ENCODE data around the gene GRIK5.

Gene GRIK5

GRCh38 chr19:41990615-41991014 is 79.4 kb downstream of the GRIK5 start:
- TF ChIP-seq CTCF (IDR thresholded peaks at IDR 0.05; ENCODE audit: low read length) (no peak), EZH2 (IDR thresholded peaks at IDR 0.05; ENCODE audit: borderline replicate concordance, low read length) (no peak)

DNA sequence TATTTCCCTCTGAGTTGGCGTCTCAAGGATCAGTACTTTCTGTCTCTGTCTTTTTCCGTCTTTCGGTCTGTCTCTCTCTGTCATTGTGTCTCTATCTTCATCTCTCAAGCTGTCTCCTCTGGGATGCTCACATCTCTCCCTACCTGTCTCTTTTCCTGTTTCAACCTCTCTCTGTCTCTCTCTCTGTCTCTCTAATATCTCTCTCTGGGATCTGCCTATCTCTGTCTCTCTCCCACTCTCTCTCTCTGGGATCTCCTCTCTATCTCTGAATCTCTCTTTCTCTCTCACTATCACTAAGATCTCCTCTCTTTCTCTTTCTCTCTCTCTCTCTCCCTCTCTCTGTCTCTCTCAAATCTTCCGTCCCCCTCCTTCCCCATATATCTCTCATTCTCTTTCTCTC is 80.0 kb downstream of the GRIK5 start:
- TF ChIP-seq EZH2 (IDR thresholded peaks at IDR 0.05; ENCODE audit: borderline replicate concordance, low read length): no peak
- no peak for TF ChIP-seq CTCF (IDR thresholded peaks at IDR 0.05; ENCODE audit: low read length)
- no peaks in the 10 kb centered on the region for H3K27me3 ChIP-seq (ENCODE audit: insufficient read depth, low read length)

More at GRCh38 chr19:41990615-41991014, 79.4 kb downstream of the GRIK5 start:
- H3F3A ChIP-seq (ENCODE audit: insufficient read depth, low read length): no peaks in the 10 kb centered on the region
- no peaks in the 10 kb centered on the region for H3K9me3 ChIP-seq (ENCODE audit: low read length)
- H3K79me2 ChIP-seq (ENCODE audit: insufficient read depth, low read length): no peaks in the 10 kb centered on the region
- no peak overlapping the region for H2AFZ ChIP-seq (ENCODE audit: low read length)
- peaks cover 10% of the 10 kb centered on the region for H3K4me1 ChIP-seq (ENCODE audit: insufficient read depth, low read length, severe bottlenecking)
- no peaks in the 10 kb centered on the region for H3K27me3 ChIP-seq (ENCODE audit: insufficient read depth, low read length)
- H4K20me1 ChIP-seq (ENCODE audit: insufficient read depth, low read length): no peaks in the 10 kb centered on the region
- H3K27ac ChIP-seq (ENCODE audit: low read depth, low read length, poor library complexity, severe bottlenecking): no peak overlapping the region
- H3K9me2 ChIP-seq (ENCODE audit: low read depth, low read length): no peaks in the 10 kb centered on the region
- H3K9ac ChIP-seq (ENCODE audit: low read length): no peak overlapping the region
- peaks cover 26% of the 10 kb centered on the region; the same call in 1 of the 2 replicates for H3K36me3 ChIP-seq (ENCODE audit: insufficient read depth, low read length)
- no peak overlapping the region for H3K4me3 ChIP-seq (ENCODE audit: low read depth, low read length, poor library complexity, severe bottlenecking)
- no peak overlapping the region for H3K4me2 ChIP-seq (ENCODE audit: low read length)

DNA sequence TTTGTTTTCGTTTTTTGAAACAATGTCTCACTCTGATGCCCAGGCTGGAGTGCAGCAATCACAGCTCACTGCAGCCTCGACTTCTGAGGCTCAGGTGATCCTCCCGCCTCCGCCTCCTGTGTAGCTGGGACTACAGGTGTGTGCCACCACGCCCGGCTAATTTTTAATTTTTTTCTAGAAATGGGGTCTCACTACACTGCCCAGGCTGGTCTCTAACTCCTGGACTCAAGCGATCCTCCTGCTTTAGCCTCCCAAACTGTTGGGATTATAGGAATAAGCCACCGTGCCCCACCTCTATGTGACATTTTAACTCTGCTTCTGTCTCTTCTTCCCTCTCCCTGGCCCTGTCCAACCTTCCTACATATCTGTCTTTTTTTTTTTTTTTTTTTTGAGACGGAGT is 81.1 kb downstream of the GRIK5 start:
- Histone ChIP-seq H3K4me3 (ENCODE audit: low read depth, low read length, poor library complexity, severe bottlenecking) (no peak overlapping the region), H3K27me3 (ENCODE audit: insufficient read depth, low read length) (no peaks in the 10 kb centered on the region), H3K27ac (ENCODE audit: low read depth, low read length, poor library complexity, severe bottlenecking) (no peak overlapping the region), H3K9ac (ENCODE audit: low read length) (no peak overlapping the region), H3K4me2 (ENCODE audit: low read length) (no peak overlapping the region), H3K36me3 (ENCODE audit: insufficient read depth, low read length) (peaks cover 33% of the 10 kb centered on the region), H3K79me2 (ENCODE audit: insufficient read depth, low read length) (no peaks in the 10 kb centered on the region), H3K4me1 (ENCODE audit: insufficient read depth, low read length, severe bottlenecking) (peaks cover 10% of the 10 kb centered on the region), H3K9me3 (ENCODE audit: low read length) (no peaks in the 10 kb centered on the region), H3F3A (ENCODE audit: insufficient read depth, low read length) (no peaks in the 10 kb centered on the region), H4K20me1 (ENCODE audit: insufficient read depth, low read length) (no peaks in the 10 kb centered on the region), H3K9me2 (ENCODE audit: low read depth, low read length) (no peaks in the 10 kb centered on the region), H2AFZ (ENCODE audit: low read length) (no peak overlapping the region)
- no peak for TF ChIP-seq CTCF (IDR thresholded peaks at IDR 0.05; ENCODE audit: low read length)
- TF ChIP-seq EZH2 (IDR thresholded peaks at IDR 0.05; ENCODE audit: borderline replicate concordance, low read length): no peak

More for the DNA sequence above, 80.0 kb downstream of the GRIK5 start:
- Histone ChIP-seq H3K4me2 (ENCODE audit: low read length) (no peak overlapping the region), H3K79me2 (ENCODE audit: insufficient read depth, low read length) (no peaks in the 10 kb centered on the region), H3F3A (ENCODE audit: insufficient read depth, low read length) (no peaks in the 10 kb centered on the region), H3K36me3 (ENCODE audit: insufficient read depth, low read length) (peaks cover 30% of the 10 kb centered on the region), H3K4me1 (ENCODE audit: insufficient read depth, low read length, severe bottlenecking) (peaks cover 10% of the 10 kb centered on the region), H3K9ac (ENCODE audit: low read length) (no peak overlapping the region), H3K4me3 (ENCODE audit: low read depth, low read length, poor library complexity, severe bottlenecking) (no peak overlapping the region), H4K20me1 (ENCODE audit: insufficient read depth, low read length) (no peaks in the 10 kb centered on the region), H3K9me3 (ENCODE audit: low read length) (no peaks in the 10 kb centered on the region), H3K9me2 (ENCODE audit: low read depth, low read length) (no peaks in the 10 kb centered on the region), H3K27ac (ENCODE audit: low read depth, low read length, poor library complexity, severe bottlenecking) (no peak overlapping the region), H2AFZ (ENCODE audit: low read length) (no peak overlapping the region)

All from OCI-LY1 (cell line).